HG03354 (cell line): ENCODE results near the gene PDE4B.

Experiments used
- ATAC-seq: cut with Tn5 transposase; IDR thresholded peaks from one replicate; pipeline ENCODE4 v1.9.1; 2021; ENCODE audit warnings: mild to moderate bottlenecking; ENCODE audit not compliant: unreplicated experiment, poor library complexity, severe bottlenecking

PDE4B gene

GRCh38 chr1:66288048-66288447 is 495.4 kb downstream of the PDE4B start:
- ATAC-seq = no peak

GRCh38 chr1:66290761-66291530 is 498.3 kb downstream of the PDE4B start:
- ATAC-seq = no peak

GRCh38 chr1:66291531-66291864 is 498.8 kb downstream of the PDE4B start:
- ATAC-seq = no peak

- no peak for ATAC-seq
These were observed 499.6 kb downstream of the PDE4B start for GRCh38 chr1:66292305-66292704.

- ATAC-seq = no peak
These were observed 500.2 kb downstream of the PDE4B start for GRCh38 chr1:66292944-66293343.

GRCh38 chr1:66294707-66295370 is 502.1 kb downstream of the PDE4B start:
- no peak for ATAC-seq

GRCh38 chr1:66295803-66296202 is 503.1 kb downstream of the PDE4B start:
- no peak for ATAC-seq

- no peak for ATAC-seq
These were observed 503.7 kb downstream of the PDE4B start for GRCh38 chr1:66296370-66296769.

GRCh38 chr1:66296951-66297350 is 504.3 kb downstream of the PDE4B start:
- no peak for ATAC-seq

- ATAC-seq = no peak
These were observed 505.8 kb downstream of the PDE4B start for GRCh38 chr1:66298464-66298863.

GRCh38 chr1:66300280-66300971 is 507.7 kb downstream of the PDE4B start:
- no peak for ATAC-seq

- peak; percentile 84 for ATAC-seq
These were observed 508.3 kb downstream of the PDE4B start for GRCh38 chr1:66300972-66301451.

GRCh38 chr1:66302184-66302742 is 509.6 kb downstream of the PDE4B start:
- no peak for ATAC-seq

- no peak for ATAC-seq
These were observed 510.1 kb downstream of the PDE4B start for GRCh38 chr1:66302815-66303214.

- ATAC-seq = no peak
These were observed 511.0 kb downstream of the PDE4B start for GRCh38 chr1:66303646-66304045.

- no peak for ATAC-seq
These were observed 511.4 kb downstream of the PDE4B start for GRCh38 chr1:66304128-66304527.

- ATAC-seq = no peak
These were observed 513.2 kb downstream of the PDE4B start for GRCh38 chr1:66305927-66306326.

- ATAC-seq = no peak
These were observed 516.5 kb downstream of the PDE4B start for GRCh38 chr1:66309006-66309741.

- ATAC-seq = no peak
These were observed 518.4 kb downstream of the PDE4B start for GRCh38 chr1:66311092-66311491.

GRCh38 chr1:66311628-66312027 is 518.9 kb downstream of the PDE4B start:
- no peak for ATAC-seq
